ENCODE results near the gene SMARCA4. TPM values are rescaled to one million over a fixed set of nuclear protein-coding genes. Genes with fewer than 3 reads are reported as not detected.
"Not testable (repeated sequence)": the region's sequence is repeated elsewhere in the genome, so short reads cannot be mapped to it uniquely, and the experiment has no call there.

SMARCA4 gene
- total RNA-seq, 1 experiment from 2014 or later: 127 TPM

DNA sequence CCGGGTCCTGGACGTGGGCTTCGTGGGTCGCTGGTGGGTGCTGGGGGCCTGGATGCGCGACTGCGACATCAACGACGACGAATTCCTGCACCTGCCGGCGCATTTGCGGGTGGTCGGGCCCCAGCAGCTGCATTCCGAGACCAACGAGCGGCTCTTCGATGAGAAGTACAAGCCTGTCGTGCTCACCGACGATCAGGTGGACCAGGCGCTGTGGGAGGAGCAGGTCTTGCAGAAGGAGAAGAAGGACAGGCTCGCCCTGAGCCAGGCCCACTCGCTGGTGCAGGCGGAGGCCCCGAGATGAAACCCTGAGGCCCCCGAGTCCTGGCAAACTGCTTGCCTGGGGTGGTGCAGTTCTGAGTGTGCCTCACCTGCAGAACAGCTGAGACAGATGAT, 31.4 kb upstream of the SMARCA4 start:
- TF ChIP-seq, protein P1, sequence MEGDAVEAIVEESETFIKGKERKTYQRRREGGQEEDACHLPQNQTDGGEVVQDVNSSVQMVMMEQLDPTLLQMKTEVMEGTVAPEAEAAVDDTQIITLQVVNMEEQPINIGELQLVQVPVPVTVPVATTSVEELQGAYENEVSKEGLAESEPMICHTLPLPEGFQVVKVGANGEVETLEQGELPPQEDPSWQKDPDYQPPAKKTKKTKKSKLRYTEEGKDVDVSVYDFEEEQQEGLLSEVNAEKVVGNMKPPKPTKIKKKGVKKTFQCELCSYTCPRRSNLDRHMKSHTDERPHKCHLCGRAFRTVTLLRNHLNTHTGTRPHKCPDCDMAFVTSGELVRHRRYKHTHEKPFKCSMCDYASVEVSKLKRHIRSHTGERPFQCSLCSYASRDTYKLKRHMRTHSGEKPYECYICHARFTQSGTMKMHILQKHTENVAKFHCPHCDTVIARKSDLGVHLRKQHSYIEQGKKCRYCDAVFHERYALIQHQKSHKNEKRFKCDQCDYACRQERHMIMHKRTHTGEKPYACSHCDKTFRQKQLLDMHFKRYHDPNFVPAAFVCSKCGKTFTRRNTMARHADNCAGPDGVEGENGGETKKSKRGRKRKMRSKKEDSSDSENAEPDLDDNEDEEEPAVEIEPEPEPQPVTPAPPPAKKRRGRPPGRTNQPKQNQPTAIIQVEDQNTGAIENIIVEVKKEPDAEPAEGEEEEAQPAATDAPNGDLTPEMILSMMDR (IDR thresholded peaks at IDR 0.05; ENCODE audit: unreplicated experiment): no peak
- intact Hi-C loops (cut with micrococcal nuclease): no loop called here
- Mint-ChIP-seq H3K4me1 (ENCODE audit: insufficient read depth, unreplicated experiment) (no peaks in the 10 kb centered on the region), H3K9me3 (ENCODE audit: unreplicated experiment) (no peaks in the 10 kb centered on the region), H3K36me3 (ENCODE audit: insufficient read depth, unreplicated experiment) (peaks cover 46% of the 10 kb centered on the region), H3K4me3 (ENCODE audit: unreplicated experiment) (peak overlapping the region; percentile 95), H3K27me3 (ENCODE audit: insufficient read depth, unreplicated experiment) (no peaks in the 10 kb centered on the region), H3K27ac (ENCODE audit: low read depth, unreplicated experiment) (no peak overlapping the region)
- no peak for DNase-seq (ENCODE audit: unreplicated experiment)
- CTCF ChIA-PET: interaction anchor here (0.5 to 2.2 kb wide), 4 partner anchors 13 to 65 kb away, joined by 3 to 9 read pairs (median 4); no protein-coding TSS in a partner anchor
- BruUV-seq (replicated peaks): no TSS peak
- POLR2A ChIA-PET: interaction anchor here (0.7 to 2.4 kb wide), 8 partner anchors 11 to 996 kb away, joined by 4 to 20 read pairs (median 6); partner anchors contain the start of genes CARM1, DNM2, LDLR and ZNF700

DNA sequence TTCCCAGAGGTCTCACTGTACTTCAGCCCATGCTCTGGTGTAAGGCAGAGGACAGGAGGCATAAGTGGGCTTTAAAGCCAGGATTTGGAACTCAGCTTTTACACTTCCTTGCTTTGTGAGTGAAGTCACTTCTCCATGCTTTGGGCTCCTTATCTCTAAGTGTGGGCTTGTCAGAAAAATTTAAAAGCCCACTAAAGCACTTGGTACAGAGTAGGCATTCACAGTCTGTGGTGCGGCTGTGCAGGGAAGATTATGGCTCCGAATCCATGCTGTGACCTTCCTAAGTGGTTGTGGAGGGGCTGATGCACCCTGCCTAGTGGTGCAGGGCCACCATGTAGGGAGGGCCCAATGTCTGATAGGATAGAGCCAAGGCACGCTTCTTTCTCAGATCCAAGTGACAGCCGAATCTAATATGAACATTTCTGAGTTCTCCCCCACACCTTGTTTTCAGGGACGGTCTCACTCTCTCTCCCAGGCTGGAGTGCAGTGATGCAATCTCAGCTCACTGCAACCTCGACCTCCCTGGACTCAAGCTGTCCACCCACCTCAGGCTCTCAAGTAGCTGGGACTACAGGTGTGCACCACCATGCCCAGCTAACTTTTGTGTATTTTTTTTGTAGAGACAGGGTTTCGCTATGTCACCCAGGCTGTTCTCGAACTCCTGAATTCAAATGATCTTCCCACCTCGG, 25.3 kb upstream of the SMARCA4 start:
- Mint-ChIP-seq H3K4me1 (ENCODE audit: insufficient read depth, unreplicated experiment) (no peaks in the 10 kb centered on the region), H3K27me3 (ENCODE audit: insufficient read depth, unreplicated experiment) (no peaks in the 10 kb centered on the region), H3K27ac (ENCODE audit: low read depth, unreplicated experiment) (no peak overlapping the region), H3K36me3 (ENCODE audit: insufficient read depth, unreplicated experiment) (peaks cover 22% of the 10 kb centered on the region), H3K4me3 (ENCODE audit: unreplicated experiment) (no peak overlapping the region), H3K9me3 (ENCODE audit: unreplicated experiment) (no peaks in the 10 kb centered on the region)
- TF ChIP-seq, protein P1 (IDR thresholded peaks at IDR 0.05; ENCODE audit: unreplicated experiment): no peak
- ChIA-PET POLR2A (interaction anchor here (0.9 to 1.6 kb wide), 2 partner anchors 148 to 154 kb away, joined by 3 to 12 read pairs; partner anchors contain the start of gene LDLR), CTCF (interaction anchor here (0.5 to 2.4 kb wide), 20 partner anchors 8 to 826 kb away, joined by 3 to 13 read pairs (median 3); no protein-coding TSS in a partner anchor)
- BruUV-seq (replicated peaks): no TSS peak
- intact Hi-C loops (cut with micrococcal nuclease): loop anchor here (5.0 kb wide), 2 partner anchors 152 to 262 kb away; partner anchors contain the start of genes KANK2 and LDLR
- DNase-seq (ENCODE audit: unreplicated experiment): no peak

GRCh38 chr19:10936661-10937084, 24.2 kb upstream of the SMARCA4 start:
- POLR2A ChIA-PET: interaction anchor here (0.7 to 1.8 kb wide), 7 partner anchors 12 to 153 kb away, joined by 3 to 12 read pairs (median 3); partner anchors contain the start of genes LDLR, SMARCA4 and TMED1
- Mint-ChIP-seq H3K36me3 (ENCODE audit: insufficient read depth, unreplicated experiment) (peaks cover 14% of the 10 kb centered on the region), H3K9me3 (ENCODE audit: unreplicated experiment) (no peaks in the 10 kb centered on the region), H3K27ac (ENCODE audit: low read depth, unreplicated experiment) (no peak overlapping the region), H3K4me1 (ENCODE audit: insufficient read depth, unreplicated experiment) (no peaks in the 10 kb centered on the region), H3K4me3 (ENCODE audit: unreplicated experiment) (no peak overlapping the region), H3K27me3 (ENCODE audit: insufficient read depth, unreplicated experiment) (no peaks in the 10 kb centered on the region)
- peak; percentile 84 for DNase-seq (ENCODE audit: unreplicated experiment)
- CTCF ChIA-PET: interaction anchor here (0.6 to 2.4 kb wide), 36 partner anchors 9 to 951 kb away, joined by 3 to 13 read pairs (median 4); partner anchors contain the start of gene SMARCA4
- BruUV-seq (replicated peaks): no TSS peak
- TF ChIP-seq, protein P1 (IDR thresholded peaks at IDR 0.05; ENCODE audit: unreplicated experiment): peak; percentile 55
- intact Hi-C loops (cut with micrococcal nuclease): loop anchor here (5.0 kb wide), 2 partner anchors 151 to 261 kb away; partner anchors contain the start of genes KANK2 and LDLR

- not testable (repeated sequence) for H3K27me3 Mint-ChIP-seq (ENCODE audit: insufficient read depth, unreplicated experiment); H3K4me1 Mint-ChIP-seq (ENCODE audit: insufficient read depth, unreplicated experiment); H3K36me3 Mint-ChIP-seq (ENCODE audit: insufficient read depth, unreplicated experiment); BruUV-seq (replicated peaks); DNase-seq (ENCODE audit: unreplicated experiment); H3K9me3 Mint-ChIP-seq (ENCODE audit: unreplicated experiment); H3K27ac Mint-ChIP-seq (ENCODE audit: low read depth, unreplicated experiment); H3K4me3 Mint-ChIP-seq (ENCODE audit: unreplicated experiment)
- ChIA-PET CTCF (interaction anchor here (0.6 to 6.8 kb wide), 26 partner anchors 10 to 1392 kb away, joined by 3 to 54 read pairs (median 4); partner anchors contain the start of genes SMARCA4 and ZNF563), POLR2A (interaction anchor here (0.6 to 5.8 kb wide), 8 partner anchors 10 to 576 kb away, joined by 3 to 30 read pairs (median 4); partner anchors contain the start of genes LDLR and SMARCA4)
- intact Hi-C loops (cut with micrococcal nuclease): loop anchor here (1.0 to 2.0 kb wide), 2 partner anchors 19 to 95 kb away; partner anchors contain the start of gene SMARCA4
Measured at GRCh38 chr19:10941649-10942048, 19.2 kb upstream of the SMARCA4 start.

- H3K36me3 Mint-ChIP-seq (ENCODE audit: insufficient read depth, unreplicated experiment); H3K4me1 Mint-ChIP-seq (ENCODE audit: insufficient read depth, unreplicated experiment); H3K27me3 Mint-ChIP-seq (ENCODE audit: insufficient read depth, unreplicated experiment); BruUV-seq (replicated peaks); H3K27ac Mint-ChIP-seq (ENCODE audit: low read depth, unreplicated experiment); DNase-seq (ENCODE audit: unreplicated experiment); H3K4me3 Mint-ChIP-seq (ENCODE audit: unreplicated experiment); H3K9me3 Mint-ChIP-seq (ENCODE audit: unreplicated experiment): not testable (repeated sequence)
- intact Hi-C loops (cut with micrococcal nuclease): loop anchor here (2.0 kb wide), 1 partner anchor 17 kb away; the partner anchor contains the start of gene SMARCA4
- ChIA-PET POLR2A (interaction anchor here (1.2 to 5.8 kb wide), 2 partner anchors 17 to 145 kb away, joined by 3 to 30 read pairs; partner anchors contain the start of genes LDLR and SMARCA4), CTCF (interaction anchor here (0.6 to 6.8 kb wide), 7 partner anchors 8 to 835 kb away, joined by 3 to 54 read pairs (median 4); partner anchors contain the start of gene SMARCA4)
Measured at GRCh38 chr19:10943412-10943811, 17.4 kb upstream of the SMARCA4 start.

All from MCF 10A (cell line).